IMR-90 (cell line): ENCODE data around the gene DNAJB12.
"Not testable (repeated sequence)": the region's sequence is repeated elsewhere in the genome, so short reads cannot be mapped to it uniquely, and the experiment has no call there.

ENCODE experiments used
- BHLHE40 ChIP-seq: fragments of 150-350 bp; IDR thresholded peaks from 2 replicates; pipeline ENCODE4 v1.6.1; 2016; ENCODE audit warnings: mild to moderate bottlenecking, low read depth, low read length
- CEBPB ChIP-seq: IDR thresholded peaks from 2 replicates; pipeline ENCODE4 v1.6.1; 2012; ENCODE audit warnings: low read depth, low read length, improper control_type of control experiment
- CTCF ChIP-seq: conservative IDR thresholded peaks from 2 replicates; pipeline ENCODE4 v1.5.1; 2012; ENCODE audit warnings: mild to moderate bottlenecking, low read depth, low read length, improper control_type of control experiment
- MAFK ChIP-seq: IDR thresholded peaks from 2 replicates; pipeline ENCODE4 v1.6.1; 2012; ENCODE audit warnings: low read depth, low read length, improper control_type of control experiment
- MXI1 ChIP-seq: IDR thresholded peaks from 2 replicates; pipeline ENCODE4 v1.6.1; 2012; ENCODE audit warnings: low read depth, mild to moderate bottlenecking, low read length, moderate library complexity, borderline replicate concordance
- POLR2A ChIP-seq: IDR thresholded peaks from 2 replicates; pipeline ENCODE4 v1.6.1; 2012; ENCODE audit warnings: mild to moderate bottlenecking, low read depth, low read length
- RAD21 ChIP-seq: IDR thresholded peaks from 2 replicates; pipeline ENCODE4 v1.6.1; 2012; ENCODE audit warnings: low read length, improper control_type of control experiment
- RCOR1 ChIP-seq: IDR thresholded peaks from 2 replicates; pipeline ENCODE4 v1.6.1; 2012; ENCODE audit warnings: mild to moderate bottlenecking, low read length, improper control_type of control experiment; ENCODE audit not compliant: insufficient replicate concordance
- USF2 ChIP-seq: fragments of 150-350 bp; IDR thresholded peaks from 2 replicates; pipeline ENCODE4 v1.6.1; 2017; ENCODE audit warnings: mild to moderate bottlenecking, antibody characterized with exemption, low read length, low read depth

DNA sequence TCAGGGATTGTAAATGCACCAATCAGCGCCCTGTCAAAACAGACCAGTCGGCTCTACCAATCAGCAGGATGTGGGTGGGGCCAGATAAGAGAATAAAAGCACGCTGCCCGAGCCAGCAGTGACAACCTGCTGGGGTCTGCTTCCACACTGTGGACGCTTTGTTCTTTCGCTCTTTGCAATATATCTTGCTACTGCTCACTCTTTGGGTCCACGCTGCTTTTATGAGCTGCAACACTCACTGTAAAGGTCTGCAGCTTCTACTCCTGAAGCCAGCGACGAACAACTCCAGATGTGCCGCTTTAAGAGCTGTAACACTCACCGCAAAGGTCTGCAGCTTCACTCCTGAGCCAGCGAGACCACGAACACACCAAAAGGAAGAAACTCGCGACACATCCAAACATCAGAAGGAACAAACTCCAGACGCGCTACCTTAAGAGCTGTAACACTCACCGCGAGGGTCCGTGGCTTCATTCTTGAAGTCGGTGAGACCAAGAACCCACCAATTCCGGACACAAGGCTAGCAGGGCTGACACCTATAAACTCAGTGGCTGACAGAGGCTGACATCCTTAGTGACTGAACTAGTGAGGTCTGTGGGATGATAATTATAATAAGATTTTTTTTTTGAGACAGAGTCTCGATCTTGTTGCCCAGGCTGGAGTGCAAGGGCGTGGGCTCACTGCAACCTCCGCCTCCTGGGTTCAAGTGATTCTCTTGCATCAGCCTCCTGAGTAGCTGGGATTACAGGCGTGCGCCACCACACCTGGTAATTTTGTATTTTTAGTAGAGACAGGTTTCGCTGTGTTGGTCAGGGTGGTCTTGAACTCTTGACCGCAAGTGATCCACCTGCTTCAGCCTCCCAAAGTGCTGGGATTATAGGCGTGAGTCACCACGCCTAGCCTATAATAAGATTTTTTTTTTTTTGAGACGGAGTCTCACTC is 27.8 kb downstream of the DNAJB12 start:
- TF ChIP-seq CTCF, POLR2A, RCOR1, RAD21, MXI1, USF2, BHLHE40, MAFK, CEBPB: not testable (repeated sequence)
